Stomach (tissue), 4 donors: ENCODE data around the gene C17orf67.

ENCODE experiments used
- CTCF ChIP-seq, 7 experiments: fragments of 450-650 bp in 4 of 7; fragments of 200-600 bp in 3 of 7; sonication (generic) in 3 of 7; IDR thresholded peaks; one replicate each; pipeline ENCODE4 v1.5.1; 2016 to 2019; ENCODE audit warnings: antibody characterized with exemption in 7 of 7, control low read depth in 2 of 7, mild to moderate bottlenecking in 1 of 7
- EP300 ChIP-seq: sonication (generic); formaldehyde crosslinking; IDR thresholded peaks from one replicate; pipeline ENCODE4 v1.6.1; 2017; ENCODE audit warnings: antibody characterized with exemption
- POLR2AphosphoS5 ChIP-seq, 3 donors: sonication (generic); formaldehyde crosslinking; IDR thresholded peaks; one replicate each; pipeline ENCODE4 v1.6.1; 2016; ENCODE audit warnings: antibody characterized with exemption in 3 of 3

GRCh38 chr17:56835264-56835585 is 1.5 kb upstream of the C17orf67 start:
- TF ChIP-seq CTCF (IDR thresholded peaks at IDR 0.05) (no peak), POLR2AphosphoS5 (IDR thresholded peaks at IDR 0.05) (no peak), EP300 (no peak)
